Keratinocyte (primary cell): Measurements from ENCODE around the gene ROS1. TPM values are rescaled to one million over a fixed set of nuclear protein-coding genes. Genes with fewer than 3 reads are reported as not detected.
A peak's percentile ranks its signal among the peaks of the same experiment; 100 is the strongest.

Source experiments
- DNase-seq: peaks from one replicate; pipeline ENCODE4 v3.0.0-alpha.2; 2011; ENCODE audit warnings: low read depth, missing footprints, low spot score
- FAIRE-seq: peaks from 2 replicates; lab custom pipeline; 2011; peaks lifted over from hg19 to GRCh38; lab: Jason Lieb, UNC
- H2AFZ ChIP-seq: 2 replicates; pipeline ENCODE4 v1.6.0; 2012; ENCODE audit warnings: low read length, control low read depth, inconsistent platforms; ENCODE audit not compliant: control insufficient read depth
- H3K27ac ChIP-seq: 2 replicates; pipeline ENCODE4 v1.5.1; 2011; ENCODE audit warnings: low read length; ENCODE audit not compliant: control insufficient read depth, insufficient read depth
- H3K27me3 ChIP-seq: 3 replicates; pipeline ENCODE4 v1.6.0; 2011; ENCODE audit warnings: low read length; ENCODE audit not compliant: control insufficient read depth, insufficient read depth; ENCODE audit errors: extremely low read depth
- H3K36me3 ChIP-seq, 2 experiments: 2 replicates in 1 of 2; 3 replicates in 1 of 2; pipeline ENCODE4 v1.5.1; 2011; ENCODE audit warnings: low read length in 2 of 2, mild to moderate bottlenecking in 1 of 2; ENCODE audit not compliant: control insufficient read depth in 2 of 2, insufficient read depth in 2 of 2; ENCODE audit errors: extremely low read depth in 1 of 2
- H3K4me1 ChIP-seq: 3 replicates; pipeline ENCODE4 v1.5.1; 2011; ENCODE audit warnings: low read length; ENCODE audit not compliant: control insufficient read depth, insufficient read depth; ENCODE audit errors: extremely low read depth
- H3K4me2 ChIP-seq: 3 replicates; pipeline ENCODE4 v1.6.0; 2011; ENCODE audit warnings: low read depth, low read length; ENCODE audit not compliant: control insufficient read depth, insufficient read depth; ENCODE audit errors: extremely low read depth
- H3K4me3 ChIP-seq, 3 experiments: fragments of 200-600 bp in 1 of 3; sonication (generic) in 1 of 3; 2 replicates in 2 of 3; 3 replicates in 1 of 3; pipeline ENCODE4 v1.5.1; 2011 to 2016; ENCODE audit warnings: low read length in 3 of 3, mild to moderate bottlenecking in 3 of 3, control low read depth in 2 of 3, inconsistent platforms in 1 of 3, low read depth in 1 of 3, mixed read lengths in 1 of 3, mixed run types in 1 of 3, moderate library complexity in 1 of 3; ENCODE audit not compliant: control insufficient read depth in 2 of 3, insufficient read depth in 2 of 3; ENCODE audit errors: extremely low read depth in 1 of 3
- H3K79me2 ChIP-seq: 2 replicates; pipeline ENCODE4 v1.6.0; 2012; ENCODE audit warnings: low read length; ENCODE audit not compliant: control insufficient read depth, insufficient read depth
- H3K9ac ChIP-seq: 3 replicates; pipeline ENCODE4 v1.6.0; 2011; ENCODE audit warnings: low read length; ENCODE audit not compliant: control insufficient read depth, insufficient read depth; ENCODE audit errors: extremely low read depth
- H3K9me1 ChIP-seq: 3 replicates; pipeline ENCODE4 v1.6.0; 2011; ENCODE audit warnings: low read length; ENCODE audit not compliant: control insufficient read depth, insufficient read depth; ENCODE audit errors: extremely low read depth
- H3K9me3 ChIP-seq: 2 replicates; pipeline ENCODE4 v1.5.1; 2012; ENCODE audit warnings: low read depth, low read length; ENCODE audit not compliant: control insufficient read depth
- H4K20me1 ChIP-seq: 3 replicates; pipeline ENCODE4 v1.6.0; 2011; ENCODE audit warnings: low read length; ENCODE audit not compliant: control insufficient read depth, insufficient read depth; ENCODE audit errors: extremely low read depth
- EZH2 ChIP-seq: IDR thresholded peaks from one replicate; pipeline ENCODE4 v1.6.1; 2012; ENCODE audit warnings: inconsistent platforms, mild to moderate bottlenecking, low read length, moderate library complexity
- dilution Hi-C: fragments of 300-500 bp; cut with MboI; formaldehyde crosslinking; loops from one replicate; pipeline ENCODE4 v1.7.0; 2020; ENCODE audit warnings: low sequenced_read_pairs; ENCODE audit not compliant: extremely low pct_ligation_motif_present
- polyA plus RNA-seq, 5 experiments: library from polyadenylated mRNA; depleted of rRNA in 3 of 5; stranded (reverse) in 3 of 5; stranded (forward) in 1 of 5; unstranded in 1 of 5; fragments of >200 nt; gene quantifications; 1 replicate in 1 of 5; 2 replicates in 3 of 5; 3 replicates in 1 of 5; pipeline versions ENCODE4 v1.2.1 to v1.2.3, GENCODE V29; 2011 to 2012; ENCODE audit warnings: missing spikeins in 2 of 5, low read depth in 1 of 5, low replicate concordance in 1 of 5
- TF ChIP-seq, protein P1 (sequence below), 3 experiments: IDR thresholded peaks in 1 of 3; conservative IDR thresholded peaks in 1 of 3; optimal IDR thresholded peaks in 1 of 3; 2 replicates in 2 of 3; 3 replicates in 1 of 3; pipeline versions ENCODE3 to v1.5.1; 2011; ENCODE audit warnings: low read length in 3 of 3, mild to moderate bottlenecking in 3 of 3, moderate library complexity in 2 of 3, control low read depth in 1 of 3, inconsistent platforms in 1 of 3; ENCODE audit not compliant: insufficient read depth in 2 of 3; ENCODE audit errors: extremely low read depth in 1 of 3

The ROS1 gene
- polyA plus RNA-seq, 1 donor (not counting 4 experiments of a cell fraction or from before 2014, with no cell fraction given) = 0.16 TPM

GRCh38 chr6:117465691-117466090 lies 39.9 kb upstream of the ROS1 start:
- H3K27ac ChIP-seq = no peak overlapping the region
- H3K4me3 ChIP-seq = no peak overlapping the region
- no peak overlapping the region for H3K9ac ChIP-seq
- H3K27me3 ChIP-seq = no peaks in the 10 kb centered on the region
- dilution Hi-C loops = no loop called here
- peaks cover 17% of the 10 kb centered on the region for H3K4me1 ChIP-seq
- H3K9me1 ChIP-seq = no peaks in the 10 kb centered on the region
- no peak overlapping the region for H3K4me2 ChIP-seq
- no peaks in the 10 kb centered on the region for H3K9me3 ChIP-seq
- DNase-seq = no peak
- no peak overlapping the region for H2AFZ ChIP-seq
- FAIRE-seq = no peak
- TF ChIP-seq EZH2 = no peak
- TF ChIP-seq, protein P1, sequence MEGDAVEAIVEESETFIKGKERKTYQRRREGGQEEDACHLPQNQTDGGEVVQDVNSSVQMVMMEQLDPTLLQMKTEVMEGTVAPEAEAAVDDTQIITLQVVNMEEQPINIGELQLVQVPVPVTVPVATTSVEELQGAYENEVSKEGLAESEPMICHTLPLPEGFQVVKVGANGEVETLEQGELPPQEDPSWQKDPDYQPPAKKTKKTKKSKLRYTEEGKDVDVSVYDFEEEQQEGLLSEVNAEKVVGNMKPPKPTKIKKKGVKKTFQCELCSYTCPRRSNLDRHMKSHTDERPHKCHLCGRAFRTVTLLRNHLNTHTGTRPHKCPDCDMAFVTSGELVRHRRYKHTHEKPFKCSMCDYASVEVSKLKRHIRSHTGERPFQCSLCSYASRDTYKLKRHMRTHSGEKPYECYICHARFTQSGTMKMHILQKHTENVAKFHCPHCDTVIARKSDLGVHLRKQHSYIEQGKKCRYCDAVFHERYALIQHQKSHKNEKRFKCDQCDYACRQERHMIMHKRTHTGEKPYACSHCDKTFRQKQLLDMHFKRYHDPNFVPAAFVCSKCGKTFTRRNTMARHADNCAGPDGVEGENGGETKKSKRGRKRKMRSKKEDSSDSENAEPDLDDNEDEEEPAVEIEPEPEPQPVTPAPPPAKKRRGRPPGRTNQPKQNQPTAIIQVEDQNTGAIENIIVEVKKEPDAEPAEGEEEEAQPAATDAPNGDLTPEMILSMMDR (optimal IDR thresholded peaks at IDR 0.05 in 1 of 3, IDR thresholded peaks at IDR 0.05 in 1 of 3, conservative IDR thresholded peaks at IDR 0.05 in 1 of 3; ENCODE audit: extremely low read depth in 1 of 3, insufficient read depth in 2 of 3, low read length in 3 of 3) = no peak
- no peaks in the 10 kb centered on the region for H3K79me2 ChIP-seq
- no peaks in the 10 kb centered on the region for H4K20me1 ChIP-seq
- H3K36me3 ChIP-seq = no peaks in the 10 kb centered on the region

GRCh38 chr6:117464700-117465099 lies 39.0 kb upstream of the ROS1 start:
- H3K27ac ChIP-seq = no peak overlapping the region
- H2AFZ ChIP-seq = no peak overlapping the region
- no peaks in the 10 kb centered on the region for H3K9me3 ChIP-seq
- no peak for TF ChIP-seq EZH2
- TF ChIP-seq, protein P1 (optimal IDR thresholded peaks at IDR 0.05 in 1 of 3, IDR thresholded peaks at IDR 0.05 in 1 of 3, conservative IDR thresholded peaks at IDR 0.05 in 1 of 3; ENCODE audit: extremely low read depth in 1 of 3, insufficient read depth in 2 of 3, low read length in 3 of 3) = no peak
- no peak overlapping the region for H3K4me3 ChIP-seq
- H3K27me3 ChIP-seq = no peaks in the 10 kb centered on the region
- peak overlapping the region; percentile 82 for H3K4me2 ChIP-seq
- H3K79me2 ChIP-seq = no peaks in the 10 kb centered on the region
- H3K4me1 ChIP-seq = peaks cover 17% of the 10 kb centered on the region
- dilution Hi-C loops = no loop called here
- no peak overlapping the region for H3K9ac ChIP-seq
- FAIRE-seq (peak; percentile 34), DNase-seq (no peak)
- no peaks in the 10 kb centered on the region for H4K20me1 ChIP-seq
- no peaks in the 10 kb centered on the region for H3K9me1 ChIP-seq
- H3K36me3 ChIP-seq = no peaks in the 10 kb centered on the region
